T follicular helper cell (primary cell): ENCODE data around the gene RANGRF.

ENCODE experiments used
- DNase-seq: peaks from one replicate; pipeline ENCODE4 v3.0.0-alpha.2; 2020; ENCODE audit warnings: low read depth

The RANGRF gene

GRCh38 chr17:8273884-8274444 lies 14.5 kb upstream of the RANGRF start:
- DNase-seq, result no peak

DNA sequence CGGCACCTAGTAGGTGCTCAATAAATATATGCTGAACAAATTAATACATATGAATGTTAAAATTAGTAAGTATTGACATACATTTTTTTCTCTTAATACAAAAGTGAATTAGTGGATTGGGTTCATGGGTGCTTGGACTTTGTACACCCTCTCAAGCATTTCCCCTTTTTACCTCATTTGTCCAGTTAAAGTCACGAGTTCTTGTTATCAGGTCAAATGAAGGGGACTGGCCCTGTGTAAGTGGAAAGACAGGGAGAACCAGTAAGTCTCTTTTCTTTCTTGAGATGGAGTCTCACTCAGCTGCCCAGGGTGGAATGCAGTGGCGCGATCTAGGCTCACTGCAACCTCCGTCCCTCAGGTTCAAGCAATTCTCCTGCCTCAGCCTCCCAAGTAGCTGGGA lies 13.7 kb upstream of the RANGRF start:
- no peak for DNase-seq

GRCh38 chr17:8275421-8276290 lies 12.8 kb upstream of the RANGRF start:
- no peak for DNase-seq

GRCh38 chr17:8277317-8277716 lies 11.2 kb upstream of the RANGRF start:
- no peak for DNase-seq

GRCh38 chr17:8282345-8282744 lies 6.1 kb upstream of the RANGRF start:
- DNase-seq, result no peak

GRCh38 chr17:8283356-8283755 lies 5.1 kb upstream of the RANGRF start:
- DNase-seq, result no peak

DNA sequence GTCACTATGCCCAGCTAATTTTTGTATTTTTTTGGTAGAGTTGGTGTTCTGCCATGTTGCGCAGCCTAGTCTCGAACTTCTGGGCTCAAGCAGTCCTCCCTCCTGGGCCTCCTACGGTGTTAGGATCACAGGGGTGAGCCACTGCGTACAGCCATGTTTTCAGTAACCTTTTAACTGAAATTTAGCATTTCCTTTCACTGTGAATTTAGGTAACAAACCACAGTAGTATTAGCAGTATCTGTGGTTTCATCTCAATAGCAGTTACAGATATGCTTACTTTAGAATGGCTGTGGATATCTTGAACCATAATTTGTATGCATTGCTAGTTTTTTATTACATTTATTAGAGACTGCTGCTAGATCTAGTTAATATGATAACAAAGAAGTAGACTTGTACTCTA lies 4.3 kb upstream of the RANGRF start:
- DNase-seq, result no peak

DNA sequence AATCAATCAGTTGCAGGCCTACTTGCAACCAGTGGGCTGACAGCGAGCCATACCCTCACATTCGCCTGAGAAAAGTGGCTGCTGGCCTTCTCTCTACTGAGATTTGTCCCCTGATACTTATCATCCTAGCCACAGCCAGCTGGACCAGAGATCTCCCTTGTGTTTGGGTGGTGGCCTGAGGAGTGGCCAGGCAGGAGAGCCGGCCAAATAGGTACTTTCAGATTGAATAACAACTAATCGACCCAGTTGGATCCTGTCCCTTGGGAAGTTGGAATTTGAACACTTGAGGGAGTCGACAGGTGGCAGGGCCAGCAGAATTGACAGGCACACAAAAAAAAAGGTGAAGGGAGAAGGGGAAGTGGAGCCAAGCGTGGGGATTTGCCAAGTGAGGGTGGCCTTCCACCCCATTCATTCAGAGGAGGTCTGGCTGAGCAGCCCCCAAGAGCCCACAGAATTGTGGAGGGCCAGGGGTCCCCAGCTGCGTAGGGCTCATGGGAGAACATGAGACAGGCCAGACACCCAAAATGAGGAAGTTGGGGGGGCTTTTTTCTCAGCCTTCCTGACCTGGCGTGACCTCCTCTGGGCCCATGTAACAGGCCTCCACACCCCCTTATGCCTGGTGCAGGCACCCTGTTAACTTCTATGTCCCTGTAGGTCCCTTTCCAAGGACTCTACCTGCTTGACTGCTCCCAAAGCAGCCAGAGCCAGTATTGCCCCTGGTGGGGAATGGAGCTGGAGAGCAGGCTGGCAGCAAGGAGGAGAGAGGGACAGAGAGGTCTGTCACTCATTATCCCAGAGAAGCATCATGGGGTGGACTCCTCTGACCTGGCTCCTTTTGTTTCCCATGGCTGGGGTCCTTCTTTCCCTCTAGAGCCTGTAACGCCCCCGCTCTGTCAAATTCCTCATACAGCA lies 2.9 kb upstream of the RANGRF start:
- DNase-seq, result no peak

DNA sequence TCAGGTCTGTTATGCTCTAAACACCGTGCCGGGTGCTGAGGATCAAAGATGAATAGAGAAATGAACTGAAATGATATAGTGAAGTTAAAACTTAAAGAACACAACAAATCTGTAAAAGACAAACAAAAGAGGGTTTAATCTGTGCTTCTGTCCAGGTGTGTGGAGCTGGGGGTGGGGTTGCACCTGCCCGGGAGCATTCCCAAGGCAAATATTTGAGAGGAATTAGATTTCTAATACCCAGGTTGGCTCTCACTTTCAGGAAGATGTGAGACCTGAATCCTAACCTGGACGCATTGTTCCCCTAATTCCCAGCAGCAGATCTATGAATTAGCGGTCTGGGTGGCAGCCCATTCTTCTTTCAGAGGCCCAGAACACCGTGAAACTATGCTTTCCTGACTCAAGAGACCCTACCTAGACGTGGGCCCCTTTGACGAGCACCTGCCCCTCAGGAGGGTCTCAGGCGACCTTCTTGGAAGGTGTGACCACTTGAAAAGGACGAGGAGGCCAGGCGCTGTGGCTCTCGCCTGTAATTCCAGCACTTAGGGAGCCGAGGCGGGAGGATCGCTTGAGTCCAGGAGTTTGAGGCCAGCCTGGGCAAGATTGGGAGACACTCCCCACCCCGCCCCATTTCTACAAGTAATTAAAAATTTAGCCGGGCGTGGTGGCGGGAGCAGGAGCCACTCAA lies 677 bp upstream of the RANGRF start:
- no peak for DNase-seq

GRCh38 chr17:8289103-8289397 lies 580 bp downstream of the RANGRF start:
- DNase-seq, result no peak

GRCh38 chr17:8290043-8290442 lies 1.6 kb downstream of the RANGRF start:
- no peak for DNase-seq

GRCh38 chr17:8292639-8293395 lies 4.3 kb downstream of the RANGRF start:
- DNase-seq, result no peak

DNA sequence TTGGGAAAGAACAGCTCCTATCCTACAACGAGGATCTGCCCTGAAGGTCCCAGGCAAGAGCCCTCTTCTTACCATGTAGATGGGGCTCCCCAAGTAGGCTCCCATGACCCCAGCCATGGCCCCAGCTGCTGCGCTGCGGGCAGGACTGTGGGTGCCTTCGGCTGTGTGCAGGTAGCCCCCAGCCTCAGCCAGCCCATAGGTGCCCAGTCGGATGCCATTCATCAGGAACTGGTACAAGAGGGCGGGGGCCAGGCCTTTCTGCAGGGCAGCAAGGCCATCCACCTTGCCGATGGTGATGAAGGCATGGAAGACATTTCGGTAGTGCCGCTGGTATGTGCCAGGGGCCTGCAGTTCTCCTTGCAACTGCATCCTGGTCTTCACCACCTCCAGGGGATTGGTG lies 5.9 kb downstream of the RANGRF start:
- DNase-seq, result no peak

DNA sequence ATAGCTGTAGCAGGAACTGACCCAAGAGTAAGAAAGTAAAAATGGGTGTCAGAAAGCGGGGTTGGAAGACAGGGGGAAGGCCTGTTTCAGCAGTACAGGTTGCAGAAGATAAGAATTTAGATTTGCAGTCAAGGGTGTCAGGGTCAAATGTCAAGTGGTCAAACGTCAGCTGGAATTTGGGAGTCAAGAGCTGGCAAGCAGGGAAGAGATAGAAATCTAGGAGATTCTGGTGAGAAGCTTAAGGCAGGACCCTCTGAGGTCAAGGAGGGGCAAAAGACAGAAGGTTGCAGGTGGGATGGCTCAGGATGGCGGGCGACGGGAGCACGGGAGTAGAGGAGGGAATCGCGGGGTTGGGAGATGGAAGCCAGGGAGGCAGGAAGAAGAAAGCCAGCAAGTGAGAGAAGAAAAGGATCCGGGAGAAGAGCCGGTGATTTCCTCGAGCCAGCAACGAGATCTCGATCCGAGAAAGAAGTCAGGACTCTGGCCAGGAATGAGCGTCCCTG lies 6.4 kb downstream of the RANGRF start:
- no peak for DNase-seq

DNA sequence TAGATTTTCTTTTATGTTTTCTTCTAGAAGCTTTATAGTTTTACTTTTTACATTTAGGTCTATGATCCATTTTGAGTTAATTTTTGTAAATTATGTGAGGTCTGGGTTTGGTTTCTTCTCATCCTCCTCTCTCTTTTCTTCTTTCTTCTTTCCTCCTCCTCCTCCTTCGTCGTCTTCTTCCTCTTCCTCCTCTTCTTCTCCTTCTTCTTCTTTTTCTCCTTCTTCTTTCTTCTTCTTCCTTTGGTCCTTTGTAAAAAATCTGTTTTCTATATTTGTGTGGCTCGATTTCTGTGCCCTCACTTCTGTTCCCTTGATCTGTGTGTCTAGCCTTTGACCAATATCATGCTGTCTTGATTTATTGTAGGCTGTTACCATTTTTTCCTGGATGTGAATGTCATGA lies 11.8 kb downstream of the RANGRF start:
- DNase-seq, result no peak

GRCh38 chr17:8300627-8301242 lies 12.3 kb downstream of the RANGRF start:
- DNase-seq, result peak; percentile 43

- no peak for DNase-seq
Observed at GRCh38 chr17:8310601-8311123, 22.2 kb downstream of the RANGRF start.

DNA sequence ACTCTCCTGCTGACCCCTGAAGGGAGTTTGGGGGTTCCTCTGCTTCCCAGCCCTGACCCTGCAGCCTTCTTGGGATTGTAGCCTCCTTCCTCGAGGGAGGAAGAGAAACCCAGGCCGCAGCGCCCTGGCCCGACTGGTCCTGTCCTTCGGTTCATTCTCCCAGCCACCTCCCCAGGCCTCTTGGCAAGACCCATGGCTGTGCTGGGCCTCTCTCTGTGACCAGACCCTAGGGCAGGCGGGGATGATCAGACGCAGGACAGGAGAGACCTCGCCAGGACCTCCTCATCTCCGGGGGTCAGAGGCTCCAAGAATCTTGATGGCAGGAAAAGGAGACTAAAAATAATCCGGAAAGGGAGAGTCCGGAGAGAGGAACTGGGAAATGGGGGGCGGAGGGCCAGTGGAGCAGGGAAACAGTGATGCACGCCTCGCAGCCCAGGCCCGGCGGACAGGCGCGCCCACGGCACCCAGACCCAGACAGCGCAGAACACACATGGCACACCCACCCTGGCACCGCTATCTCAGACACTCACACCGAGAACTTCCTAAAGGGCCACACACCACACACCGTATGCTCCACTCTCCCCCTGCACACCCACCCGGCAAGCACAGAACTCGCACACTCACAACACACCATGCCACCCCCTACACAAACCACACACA lies 22.8 kb downstream of the RANGRF start:
- no peak for DNase-seq

DNA sequence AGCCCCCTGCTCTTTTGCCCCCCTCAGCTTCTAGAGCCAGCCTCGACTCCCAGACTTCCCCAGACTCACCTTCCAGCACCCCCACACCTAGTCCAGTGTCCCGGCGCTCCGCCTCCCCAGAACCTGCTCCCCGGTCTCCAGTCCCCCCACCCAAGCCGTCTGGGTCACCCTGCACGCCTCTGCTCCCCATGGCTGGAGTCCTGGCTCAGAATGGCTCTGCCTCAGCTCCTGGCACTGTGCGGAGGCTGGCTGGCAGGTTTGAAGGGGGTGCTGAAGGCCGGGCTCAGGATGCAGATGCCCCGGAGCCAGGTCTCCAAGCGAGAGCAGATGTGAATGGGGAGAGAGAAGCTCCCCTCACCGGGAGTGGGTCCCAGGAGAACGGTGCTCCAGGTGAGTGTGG lies 23.8 kb downstream of the RANGRF start:
- no peak for DNase-seq
